Stimulated activated CD8-positive, alpha-beta memory T cell treated with anti-CD3 and anti-CD28 coated beads, Interleukin-4, amount 100 ng/mL, for 4 hours (primary cell): ENCODE data around the gene KNSTRN.

ENCODE experiments used
- DNase-seq, 2 donors: peaks; one replicate each; pipeline ENCODE4 v3.0.0-alpha.2; 2020; ENCODE audit warnings: low read depth in 2 of 2, low spot score in 1 of 2

KNSTRN gene

GRCh38 chr15:40392986-40393948, 10.7 kb downstream of the KNSTRN start:
- no peak for DNase-seq

GRCh38 chr15:40397688-40398412, 15.3 kb downstream of the KNSTRN start:
- DNase-seq, result no peak

- no peak for DNase-seq
Observed at GRCh38 chr15:40398413-40398873, 15.9 kb downstream of the KNSTRN start.

GRCh38 chr15:40399370-40399769, 16.8 kb downstream of the KNSTRN start:
- DNase-seq, result no peak

- DNase-seq, result peak; percentile 65 to 79
Observed at GRCh38 chr15:40405501-40406381, 23.2 kb downstream of the KNSTRN start, which contains the start of gene IVD. TSS of gene IVD (plus strand) at chr15:40405795. CDS start at chr15:40405828, 33 bp downstream.

- DNase-seq, result no peak
Observed at GRCh38 chr15:40407330-40407990, 24.9 kb downstream of the KNSTRN start.

- DNase-seq, result no peak
Observed at GRCh38 chr15:40409366-40409765, 26.8 kb downstream of the KNSTRN start.

GRCh38 chr15:40410476-40410875, 28.0 kb downstream of the KNSTRN start:
- DNase-seq, result no peak

- DNase-seq, result no peak
Observed at GRCh38 chr15:40412095-40412759, 29.7 kb downstream of the KNSTRN start.

- no peak for DNase-seq
Observed at GRCh38 chr15:40413036-40413435, 30.5 kb downstream of the KNSTRN start.

- no peak for DNase-seq
Observed at GRCh38 chr15:40414816-40415215, 32.3 kb downstream of the KNSTRN start.

GRCh38 chr15:40415226-40415625, 32.7 kb downstream of the KNSTRN start:
- no peak for DNase-seq

GRCh38 chr15:40416056-40416455, 33.5 kb downstream of the KNSTRN start:
- DNase-seq, result no peak

- DNase-seq, result no peak
Observed at GRCh38 chr15:40418126-40418525, 35.6 kb downstream of the KNSTRN start.

- no peak for DNase-seq
Observed at GRCh38 chr15:40420071-40420713, 37.7 kb downstream of the KNSTRN start.

GRCh38 chr15:40420793-40421192, 38.3 kb downstream of the KNSTRN start:
- DNase-seq, result no peak

GRCh38 chr15:40421246-40422157, 39.0 kb downstream of the KNSTRN start:
- peak; percentile 56 to 60 for DNase-seq

- no peak for DNase-seq
Observed at GRCh38 chr15:40424483-40425115, 42.1 kb downstream of the KNSTRN start.
